ENCODE results near the gene TRIM24. TPM values are rescaled to one million over a fixed set of nuclear protein-coding genes. Genes with fewer than 3 reads are reported as not detected.

TRIM24 gene
- total RNA-seq, 4 donors from 2014 or later = 12.1 to 26.9 (median 19.6) TPM

GRCh38 chr7:138505361-138505873 lies 45.4 kb downstream of the TRIM24 start:
- intact Hi-C loops (cut with DNase I; ENCODE audit: low total_unique reads) (no loop called here), in situ Hi-C loops (cut with MboI; ENCODE audit: low pct_ligation_motif_present in 1 of 4, low pct_unique_long_range_greater_than_20kb in 1 of 4, low sequenced_read_pairs in 3 of 4) (no loop called here)
- Histone ChIP-seq H3K9me3 (no peaks in the 10 kb centered on the region), H3K27me3 (no peaks in the 10 kb centered on the region), H3K27ac (no peak overlapping the region), H3K4me3 (no peak overlapping the region), H3K36me3 (no peaks in the 10 kb centered on the region), H3K4me1 (no peaks in the 10 kb centered on the region)
- TF ChIP-seq POLR2AphosphoS5 (IDR thresholded peaks at IDR 0.05) = no peak
- no peak for TF ChIP-seq CTCF (IDR thresholded peaks at IDR 0.05)
- TF ChIP-seq EP300 (IDR thresholded peaks at IDR 0.05; ENCODE audit: low read depth) = no peak
- no peak for TF ChIP-seq POLR2A (IDR thresholded peaks at IDR 0.05)
- no peak for DNase-seq
- WGBS, 2 donors (ENCODE audit: low coverage in 1 of 2) = 80 to 98% methylated on average over 2 of the region's 2 CpGs

- H3K36me3 ChIP-seq = no peaks in the 10 kb centered on the region
- in situ Hi-C loops (cut with MboI; ENCODE audit: low pct_ligation_motif_present in 1 of 4, low pct_unique_long_range_greater_than_20kb in 1 of 4, low sequenced_read_pairs in 3 of 4) (no loop called here), intact Hi-C loops (cut with DNase I; ENCODE audit: low total_unique reads) (no loop called here)
- H3K27me3 ChIP-seq = no peaks in the 10 kb centered on the region
- no peak for DNase-seq
- no peaks in the 10 kb centered on the region for H3K9me3 ChIP-seq
- H3K4me1 ChIP-seq = no peaks in the 10 kb centered on the region
- no peak overlapping the region for H3K27ac ChIP-seq
- TF ChIP-seq POLR2A (IDR thresholded peaks at IDR 0.05) (no peak), EP300 (IDR thresholded peaks at IDR 0.05; ENCODE audit: low read depth) (no peak), CTCF (IDR thresholded peaks at IDR 0.05) (no peak), POLR2AphosphoS5 (IDR thresholded peaks at IDR 0.05) (no peak)
- WGBS, 2 donors (ENCODE audit: low coverage in 1 of 2) = 0 to 24% methylated on average over 1 of the region's 1 CpG
- no peak overlapping the region for H3K4me3 ChIP-seq
Measured at GRCh38 chr7:138506764-138507163, 46.7 kb downstream of the TRIM24 start.

GRCh38 chr7:138510003-138510402 lies 49.9 kb downstream of the TRIM24 start:
- H3K27ac ChIP-seq = no peak overlapping the region
- intact Hi-C loops (cut with DNase I; ENCODE audit: low total_unique reads) (no loop called here), in situ Hi-C loops (cut with MboI; ENCODE audit: low pct_ligation_motif_present in 1 of 4, low pct_unique_long_range_greater_than_20kb in 1 of 4, low sequenced_read_pairs in 3 of 4) (no loop called here)
- no peaks in the 10 kb centered on the region for H3K27me3 ChIP-seq
- H3K9me3 ChIP-seq = no peaks in the 10 kb centered on the region
- no peak overlapping the region for H3K4me3 ChIP-seq
- TF ChIP-seq POLR2A (IDR thresholded peaks at IDR 0.05) (no peak), EP300 (IDR thresholded peaks at IDR 0.05; ENCODE audit: low read depth) (no peak), POLR2AphosphoS5 (IDR thresholded peaks at IDR 0.05) (no peak), CTCF (IDR thresholded peaks at IDR 0.05) (no peak)
- H3K4me1 ChIP-seq = no peaks in the 10 kb centered on the region
- DNase-seq = no peak
- 40 to 67% methylated on average over 2 to 3 of the region's 3 CpGs for WGBS, 2 donors (ENCODE audit: low coverage in 1 of 2)
- no peaks in the 10 kb centered on the region for H3K36me3 ChIP-seq

- no peaks in the 10 kb centered on the region for H3K9me3 ChIP-seq
- 100% methylated on average over 3 of the region's 3 CpGs; no CpG with 5 or more reads in 1 of the 2 donors for WGBS, 2 donors (ENCODE audit: low coverage in 1 of 2)
- no peak overlapping the region for H3K4me3 ChIP-seq
- no peak overlapping the region for H3K27ac ChIP-seq
- intact Hi-C loops (cut with DNase I; ENCODE audit: low total_unique reads) = no loop called here
- DNase-seq = no peak
- peaks cover 0 to 6% (median 0%) of the 10 kb centered on the region in 4 donors for H3K36me3 ChIP-seq
- TF ChIP-seq POLR2A (IDR thresholded peaks at IDR 0.05) (no peak), EP300 (IDR thresholded peaks at IDR 0.05; ENCODE audit: low read depth) (no peak)
- no peaks in the 10 kb centered on the region for H3K4me1 ChIP-seq
- H3K27me3 ChIP-seq = no peaks in the 10 kb centered on the region
- in situ Hi-C loops (cut with MboI; ENCODE audit: low pct_ligation_motif_present in 1 of 4, low pct_unique_long_range_greater_than_20kb in 1 of 4, low sequenced_read_pairs in 3 of 4) = no loop called here
Measured at GRCh38 chr7:138512092-138512858, 52.2 kb downstream of the TRIM24 start.
